ENCODE data around the gene YAF2. TPM values are rescaled to one million over a fixed set of nuclear protein-coding genes. Genes with fewer than 3 reads are reported as not detected.

YAF2 gene
- total RNA-seq, 1 experiment from 2014 or later = 15.0 TPM

DNA sequence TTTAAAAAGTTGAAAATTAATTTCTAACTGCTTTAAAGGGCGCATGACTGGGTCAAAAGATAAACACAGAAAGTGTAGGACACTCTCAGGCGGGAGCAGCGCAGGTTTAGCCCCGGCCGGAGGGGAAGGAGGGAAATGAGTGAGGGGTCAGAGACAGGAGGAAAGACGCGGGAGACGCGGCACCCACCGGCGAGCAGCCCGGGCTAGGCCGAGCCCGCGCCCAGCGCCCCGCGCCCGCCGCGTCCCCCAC lies 94.0 kb downstream of the YAF2 start (continued):
- TF ChIP-seq POLR2A (IDR thresholded peaks at IDR 0.05; ENCODE audit: borderline replicate concordance, extremely low read depth, insufficient read depth, insufficient read length) = no peak
- no peak for TF ChIP-seq YY1 (IDR thresholded peaks at IDR 0.05; ENCODE audit: extremely low read depth, insufficient replicate concordance, low read depth, low read length)
- TF ChIP-seq FOSL1 (IDR thresholded peaks at IDR 0.05; ENCODE audit: low read depth) = no peak
- TF ChIP-seq SIN3A (IDR thresholded peaks at IDR 0.05; ENCODE audit: low read depth) = no peak
- no peak for TF ChIP-seq ZNF274 (IDR thresholded peaks at IDR 0.05; ENCODE audit: low read depth, low read length)

DNA sequence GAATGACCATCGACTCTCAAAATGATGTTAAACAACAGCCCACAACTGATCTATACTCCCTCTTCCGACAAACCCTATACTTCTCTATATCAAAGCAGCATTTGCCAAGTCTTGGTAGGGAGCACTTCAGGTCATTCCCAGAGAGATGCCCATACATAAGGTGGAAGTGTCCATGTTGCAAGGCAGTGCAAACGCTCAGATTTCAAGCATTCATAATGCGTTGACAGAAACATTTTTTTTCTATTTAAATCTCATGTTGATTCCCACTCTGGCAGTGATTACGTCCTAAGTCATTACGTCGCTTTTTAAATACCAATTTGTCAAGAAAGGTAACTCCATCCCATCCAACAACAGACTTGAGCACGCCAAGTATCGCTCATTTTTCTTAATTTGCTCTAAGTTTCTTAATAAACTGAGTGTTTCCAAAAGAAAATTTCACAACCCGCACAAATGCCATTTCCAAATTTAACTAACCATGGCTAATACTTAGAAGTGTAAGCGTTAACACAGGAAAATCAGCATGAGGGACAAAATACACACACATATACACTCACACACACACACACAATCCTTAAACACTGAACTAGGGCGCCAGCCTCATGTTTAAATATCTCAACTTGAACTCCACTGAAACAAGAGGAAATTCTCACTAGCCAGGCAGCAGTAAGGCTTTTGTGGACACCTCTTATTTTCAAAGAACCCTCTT lies 94.4 kb downstream of the YAF2 start:
- Histone ChIP-seq H4K20me1 (ENCODE audit: insufficient read depth) (peaks cover 14% of the 10 kb centered on the region; the same call in 1 of the 2 replicates), H3K79me2 (ENCODE audit: insufficient read depth, low read length) (peaks cover 54% of the 10 kb centered on the region), H3K27me3 (ENCODE audit: insufficient read depth, low read length) (no peaks in the 10 kb centered on the region), H3K27ac (ENCODE audit: low read depth, low read length) (peak overlapping the region; percentile 88), H3K4me3 (replicated peaks in 1 of 2; ENCODE audit: low read depth in 1 of 2, low read length in 2 of 2) (peak overlapping the region; percentile 67 to 80), H3K9me3 (ENCODE audit: control insufficient read depth in 1 of 2, insufficient read depth in 1 of 2, low read depth in 1 of 2, low read length in 2 of 2) (no peaks in the 10 kb centered on the region), H2AFZ (ENCODE audit: low read depth, low read length, poor library complexity, severe bottlenecking) (no peak overlapping the region), H3K4me1 (ENCODE audit: control insufficient read depth in 1 of 2, insufficient read depth in 2 of 2, low read length in 2 of 2) (peaks cover 7 to 27% of the 10 kb centered on the region in 2 experiments; a peak in 3 of 4 replicates), H3K9ac (ENCODE audit: low read length) (peak overlapping the region; percentile 70), H3K4me2 (ENCODE audit: low read length) (peak overlapping the region; percentile 83), H3K36me3 (ENCODE audit: control insufficient read depth in 1 of 2, insufficient read depth in 2 of 2, low read length in 2 of 2) (no peaks in the 10 kb centered on the region), H3K9me2 (ENCODE audit: insufficient read depth) (no peaks in the 10 kb centered on the region)
- BruUV-seq (replicated peaks) = TSS peak; percentile 62
- no peak for TF ChIP-seq SP1 (IDR thresholded peaks at IDR 0.05; ENCODE audit: low read depth)
- no peak for TF ChIP-seq ELF1 (IDR thresholded peaks at IDR 0.05; ENCODE audit: borderline replicate concordance, low read depth)
- TF ChIP-seq, protein P1, sequence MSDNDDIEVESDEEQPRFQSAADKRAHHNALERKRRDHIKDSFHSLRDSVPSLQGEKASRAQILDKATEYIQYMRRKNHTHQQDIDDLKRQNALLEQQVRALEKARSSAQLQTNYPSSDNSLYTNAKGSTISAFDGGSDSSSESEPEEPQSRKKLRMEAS (IDR thresholded peaks at IDR 0.05) = no peak
- TF ChIP-seq, protein P2, sequence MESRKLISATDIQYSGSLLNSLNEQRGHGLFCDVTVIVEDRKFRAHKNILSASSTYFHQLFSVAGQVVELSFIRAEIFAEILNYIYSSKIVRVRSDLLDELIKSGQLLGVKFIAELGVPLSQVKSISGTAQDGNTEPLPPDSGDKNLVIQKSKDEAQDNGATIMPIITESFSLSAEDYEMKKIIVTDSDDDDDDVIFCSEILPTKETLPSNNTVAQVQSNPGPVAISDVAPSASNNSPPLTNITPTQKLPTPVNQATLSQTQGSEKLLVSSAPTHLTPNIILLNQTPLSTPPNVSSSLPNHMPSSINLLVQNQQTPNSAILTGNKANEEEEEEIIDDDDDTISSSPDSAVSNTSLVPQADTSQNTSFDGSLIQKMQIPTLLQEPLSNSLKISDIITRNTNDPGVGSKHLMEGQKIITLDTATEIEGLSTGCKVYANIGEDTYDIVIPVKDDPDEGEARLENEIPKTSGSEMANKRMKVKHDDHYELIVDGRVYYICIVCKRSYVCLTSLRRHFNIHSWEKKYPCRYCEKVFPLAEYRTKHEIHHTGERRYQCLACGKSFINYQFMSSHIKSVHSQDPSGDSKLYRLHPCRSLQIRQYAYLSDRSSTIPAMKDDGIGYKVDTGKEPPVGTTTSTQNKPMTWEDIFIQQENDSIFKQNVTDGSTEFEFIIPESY (IDR thresholded peaks at IDR 0.05; ENCODE audit: extremely low read depth, insufficient replicate concordance, low read length) = no peak
- TF ChIP-seq EGR1 (IDR thresholded peaks at IDR 0.05; ENCODE audit: low read depth) = no peak
- TF ChIP-seq ZFX (IDR thresholded peaks at IDR 0.05) = no peak
- ChIA-PET CTCF (no interaction called here), POLR2A (no interaction called here), RAD21 (ENCODE audit: low non-redundant PET in 1 of 2, low total read pairs in 2 of 2, uncharacterized antibody in 2 of 2, unreplicated experiment in 2 of 2) (no interaction called here)
- intact Hi-C loops (cut with micrococcal nuclease) = loop anchor here (2.0 kb wide), 1 partner anchor 93 kb away; no protein-coding TSS in a partner anchor
- no peak for ATAC-seq
- no peak for DNase-seq (ENCODE audit: low read depth, low spot score)
